ENCODE results near the gene GALNT9.
A peak's percentile ranks its signal among the peaks of the same experiment; 100 is the strongest.

Gene GALNT9

DNA sequence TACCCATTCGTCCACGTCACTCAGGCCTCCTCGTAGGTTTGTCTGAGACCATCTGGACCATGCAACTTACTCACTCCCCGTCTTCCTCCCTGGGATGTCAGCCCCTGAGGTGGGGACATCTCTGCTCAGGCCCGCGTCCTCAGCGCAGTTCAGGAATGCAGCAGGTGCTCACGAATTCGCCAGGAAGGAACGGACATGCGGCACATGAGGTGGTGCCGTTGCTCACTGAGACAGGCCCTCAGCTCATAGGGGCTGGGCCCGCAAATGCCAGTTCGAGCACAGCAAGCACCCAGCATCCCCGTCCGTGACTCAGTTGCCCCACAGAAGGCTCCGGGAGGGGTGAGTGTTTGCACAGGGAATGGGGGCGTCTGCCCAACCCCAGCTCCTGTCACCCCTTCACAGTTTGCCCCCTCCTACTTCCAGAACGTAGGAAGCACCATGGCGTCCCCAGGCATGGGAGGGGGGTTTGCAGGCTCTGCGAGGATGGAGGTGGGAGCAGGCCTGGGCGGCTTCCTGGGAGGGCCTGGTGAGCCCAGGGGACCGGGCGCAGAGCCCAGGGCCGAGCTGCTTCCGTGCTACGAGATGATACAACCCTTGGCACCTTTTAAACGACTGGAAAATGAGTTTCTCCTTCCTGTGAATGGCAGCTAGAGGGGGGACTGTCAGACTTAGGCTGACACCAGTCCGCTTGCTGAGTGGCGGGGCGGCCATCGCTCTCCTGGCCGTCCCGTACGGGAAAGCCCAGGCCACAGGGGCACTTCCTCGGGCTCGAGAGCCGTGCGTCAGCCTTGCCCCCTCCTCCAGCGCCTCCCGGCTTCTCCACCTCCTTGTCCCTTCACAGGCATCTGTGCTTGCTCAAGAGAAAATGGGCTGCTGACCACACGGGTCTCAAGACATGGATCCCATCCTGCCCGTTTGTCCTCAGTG lies 6.9 kb downstream of the GALNT9 start:
- no peaks in the 10 kb centered on the region for H3K9me3 Mint-ChIP-seq
- H3K4me3 Mint-ChIP-seq: no peak overlapping the region
- no peak for DNase-seq
- H3K4me1 Mint-ChIP-seq (ENCODE audit: low read depth in 2 of 2): no peaks in the 10 kb centered on the region
- no peak for ATAC-seq (replicated peaks)
- H3K27me3 Mint-ChIP-seq: peaks cover 10 to 73% of the 10 kb centered on the region in 2 donors
- H3K36me3 Mint-ChIP-seq (ENCODE audit: insufficient read depth): no peaks in the 10 kb centered on the region
- H3K27ac Mint-ChIP-seq: no peak overlapping the region

DNA sequence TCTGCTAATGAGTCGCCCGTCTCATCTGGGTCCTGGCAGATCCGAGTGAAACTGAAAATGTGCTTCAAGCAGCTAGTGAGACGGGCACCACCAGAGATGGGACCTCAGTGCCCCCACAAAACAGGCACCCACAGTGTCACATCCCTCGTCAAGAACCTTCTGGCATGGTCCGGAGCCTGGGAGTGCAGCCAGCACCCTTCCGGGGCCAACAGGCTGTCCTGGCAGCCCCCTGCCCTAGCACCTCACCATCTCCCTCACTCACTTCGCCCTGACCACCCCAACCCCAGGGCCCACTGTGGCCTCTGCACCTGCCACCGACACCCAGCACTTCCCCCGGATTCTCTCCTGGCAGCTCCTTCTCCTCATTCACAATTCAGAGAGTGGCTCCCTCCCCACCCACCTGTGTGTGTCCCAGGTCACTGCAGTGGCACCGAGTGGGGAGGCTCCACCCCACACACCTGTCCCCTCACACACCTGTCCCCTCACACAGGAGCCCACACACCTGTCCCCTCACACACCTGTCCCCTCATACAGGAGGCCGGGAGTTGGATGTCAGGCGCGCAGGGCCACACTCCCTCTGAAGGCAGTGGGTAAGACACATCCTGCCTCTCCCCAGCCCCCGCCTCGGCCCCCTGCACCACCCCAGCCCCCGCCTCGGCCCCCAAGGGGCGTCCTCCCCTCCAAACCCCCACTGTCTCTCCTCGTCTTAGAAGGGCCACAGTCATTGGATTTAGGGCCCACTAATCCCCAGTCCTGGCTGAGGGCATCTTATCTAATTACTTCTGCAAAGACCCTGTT lies 7.9 kb downstream of the GALNT9 start:
- H3K27me3 Mint-ChIP-seq: peaks cover 8 to 73% of the 10 kb centered on the region in 2 donors
- no peak overlapping the region for H3K4me3 Mint-ChIP-seq
- H3K27ac Mint-ChIP-seq: no peak overlapping the region
- no peaks in the 10 kb centered on the region for H3K36me3 Mint-ChIP-seq (ENCODE audit: insufficient read depth)
- H3K9me3 Mint-ChIP-seq: no peaks in the 10 kb centered on the region
- no peak for ATAC-seq (replicated peaks)
- no peaks in the 10 kb centered on the region for H3K4me1 Mint-ChIP-seq (ENCODE audit: low read depth in 2 of 2)
- DNase-seq: no peak

DNA sequence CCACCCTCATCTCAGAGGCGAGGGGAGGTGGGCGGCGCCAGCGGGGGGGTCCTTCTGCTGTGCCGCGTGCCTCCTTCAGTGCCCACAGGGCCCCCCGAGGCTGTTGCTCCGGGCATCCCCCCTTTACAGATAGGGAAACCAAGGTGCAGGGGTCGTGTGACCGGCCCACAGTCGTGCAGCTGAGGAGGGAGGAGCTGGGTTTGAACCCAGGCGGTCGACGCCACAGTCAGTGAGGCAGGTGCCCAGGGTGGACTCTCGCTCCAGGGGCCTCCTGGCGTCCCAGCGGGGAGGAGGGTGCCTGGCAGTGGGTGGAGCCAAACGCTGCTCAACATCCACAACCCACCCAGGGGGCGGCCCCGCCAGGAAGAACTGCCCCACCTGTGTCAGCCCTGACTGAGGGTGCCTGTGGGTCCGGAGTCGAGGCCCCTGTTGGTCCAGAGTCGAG lies 8.6 kb downstream of the GALNT9 start:
- H3K4me3 Mint-ChIP-seq: no peak overlapping the region
- no peaks in the 10 kb centered on the region for H3K36me3 Mint-ChIP-seq (ENCODE audit: insufficient read depth)
- no peaks in the 10 kb centered on the region for H3K4me1 Mint-ChIP-seq (ENCODE audit: low read depth in 2 of 2)
- DNase-seq (no peak), ATAC-seq (replicated peaks) (no peak)
- no peaks in the 10 kb centered on the region for H3K9me3 Mint-ChIP-seq
- no peak overlapping the region for H3K27ac Mint-ChIP-seq
- H3K27me3 Mint-ChIP-seq: peaks cover 8 to 70% of the 10 kb centered on the region in 2 donors

DNA sequence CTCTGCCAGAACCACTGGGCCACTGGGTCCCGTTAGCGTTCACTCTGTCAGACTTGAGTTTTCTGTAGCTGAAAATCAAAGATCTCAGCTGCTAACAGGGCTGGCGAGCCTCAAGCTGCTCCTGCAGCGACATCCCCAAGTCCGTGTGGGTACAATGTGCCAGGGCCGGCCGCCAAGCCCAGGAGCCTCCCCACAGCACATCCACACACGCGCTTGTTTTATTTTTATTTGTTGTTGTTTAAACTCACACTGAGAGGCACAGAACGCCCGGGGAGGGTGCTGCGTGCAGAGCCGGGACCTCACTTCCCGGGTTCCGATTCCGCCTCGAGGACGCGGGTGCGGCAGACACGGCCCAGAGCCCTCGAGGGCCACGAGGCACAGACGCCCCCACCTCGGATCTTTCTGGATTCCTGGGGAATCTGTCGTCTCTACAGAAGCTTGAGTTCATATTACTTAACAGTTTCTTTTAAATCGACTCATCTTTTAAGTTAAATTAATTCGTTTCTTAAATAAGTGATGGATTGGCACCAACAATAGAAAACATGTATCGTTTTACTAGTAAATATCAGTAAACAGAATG lies 9.3 kb downstream of the GALNT9 start:
- no peaks in the 10 kb centered on the region for H3K4me1 Mint-ChIP-seq (ENCODE audit: low read depth in 2 of 2)
- no peak for DNase-seq
- no peaks in the 10 kb centered on the region for H3K36me3 Mint-ChIP-seq (ENCODE audit: insufficient read depth)
- no peak for ATAC-seq (replicated peaks)
- no peak overlapping the region for H3K4me3 Mint-ChIP-seq
- H3K9me3 Mint-ChIP-seq: no peaks in the 10 kb centered on the region
- peaks cover 8 to 63% of the 10 kb centered on the region in 2 donors for H3K27me3 Mint-ChIP-seq
- no peak overlapping the region for H3K27ac Mint-ChIP-seq

DNA sequence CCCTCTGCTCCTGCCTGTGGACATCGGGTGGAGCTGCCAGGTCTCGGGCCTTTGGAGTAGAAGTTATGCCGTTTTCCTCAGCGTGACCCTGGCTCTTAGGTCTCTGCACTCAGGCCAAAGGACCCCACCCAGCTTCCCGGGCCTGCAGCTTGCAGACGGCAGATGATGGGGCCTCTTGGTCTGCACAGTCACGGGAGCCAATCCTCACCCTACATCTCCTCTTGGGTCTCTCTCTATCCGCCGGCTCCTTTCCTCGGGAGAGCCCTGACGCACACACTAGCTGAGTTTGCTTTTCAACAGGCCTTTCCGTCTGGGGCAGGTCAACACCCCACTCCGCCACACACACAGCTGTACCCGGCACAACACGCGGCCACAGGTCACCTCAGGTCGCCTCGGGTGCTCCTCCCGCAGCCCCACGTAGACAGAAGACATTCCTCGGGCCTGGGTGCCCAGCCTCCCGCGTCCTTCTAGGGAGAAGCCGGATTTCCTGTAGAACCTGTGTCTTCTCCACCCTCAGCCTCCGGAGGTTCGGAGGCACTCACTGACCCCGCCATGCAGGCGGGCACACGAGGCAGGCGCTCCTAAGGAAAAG lies 9.9 kb downstream of the GALNT9 start:
- ATAC-seq (replicated peaks): no peak
- Mint-ChIP-seq H3K4me1 (ENCODE audit: low read depth in 2 of 2) (no peaks in the 10 kb centered on the region), H3K4me3 (no peak overlapping the region), H3K9me3 (no peaks in the 10 kb centered on the region), H3K27me3 (peaks cover 8 to 57% of the 10 kb centered on the region in 2 donors), H3K27ac (no peak overlapping the region), H3K36me3 (ENCODE audit: insufficient read depth) (no peaks in the 10 kb centered on the region)
- no peak for DNase-seq

DNA sequence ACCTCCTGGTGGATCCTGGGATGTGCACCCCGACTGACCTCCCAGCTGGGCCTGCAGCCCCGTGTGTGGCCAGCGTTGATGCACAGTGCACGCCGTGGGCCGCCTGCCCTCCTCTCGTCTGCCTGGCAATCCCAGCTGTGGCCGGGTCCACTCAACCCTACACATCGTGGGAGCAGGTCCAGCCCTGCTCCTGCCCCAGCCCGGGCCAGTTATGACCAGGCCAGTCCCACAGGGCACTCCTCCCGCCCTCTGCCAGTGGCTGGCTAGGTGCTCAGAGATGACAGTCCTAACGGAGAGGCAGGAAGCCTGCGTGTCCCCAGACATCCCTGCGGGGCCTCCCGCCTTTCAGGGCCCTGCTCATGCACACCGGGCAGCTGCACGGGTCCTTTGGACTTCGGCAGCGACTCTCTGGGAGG lies 10.8 kb downstream of the GALNT9 start:
- ATAC-seq (replicated peaks) (no peak), DNase-seq (no peak)
- H3K27ac Mint-ChIP-seq: no peak overlapping the region
- H3K4me1 Mint-ChIP-seq (ENCODE audit: low read depth in 2 of 2): no peaks in the 10 kb centered on the region
- no peaks in the 10 kb centered on the region for H3K36me3 Mint-ChIP-seq (ENCODE audit: insufficient read depth)
- H3K27me3 Mint-ChIP-seq: peaks cover 8 to 55% of the 10 kb centered on the region in 2 donors
- no peak overlapping the region for H3K4me3 Mint-ChIP-seq
- H3K9me3 Mint-ChIP-seq: no peaks in the 10 kb centered on the region

DNA sequence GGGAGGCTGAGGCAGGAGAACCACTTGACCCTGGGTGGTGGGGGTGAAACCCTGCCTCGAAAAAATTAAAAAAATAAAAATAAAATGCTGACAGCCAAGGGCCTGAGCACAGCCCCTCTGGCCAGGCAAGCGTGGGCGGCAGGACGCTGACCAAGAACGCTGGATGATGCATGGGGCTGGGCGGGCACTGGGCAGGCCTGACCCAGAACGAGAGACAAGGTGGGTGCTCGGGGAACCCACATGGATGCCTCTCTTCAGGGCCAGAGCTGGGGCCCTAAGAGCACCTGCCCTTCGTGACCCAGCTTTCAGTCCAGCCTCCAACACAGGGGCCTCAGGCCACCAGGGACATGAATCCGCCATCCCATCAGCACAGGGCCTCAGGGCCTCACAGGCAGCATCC lies 11.3 kb downstream of the GALNT9 start:
- Mint-ChIP-seq H3K4me3 (no peak overlapping the region), H3K36me3 (ENCODE audit: insufficient read depth) (no peaks in the 10 kb centered on the region), H3K27ac (no peak overlapping the region), H3K9me3 (no peaks in the 10 kb centered on the region), H3K4me1 (ENCODE audit: low read depth in 2 of 2) (no peaks in the 10 kb centered on the region), H3K27me3 (peaks cover 8 to 50% of the 10 kb centered on the region in 2 donors)
- ATAC-seq (replicated peaks) (no peak), DNase-seq (no peak)

DNA sequence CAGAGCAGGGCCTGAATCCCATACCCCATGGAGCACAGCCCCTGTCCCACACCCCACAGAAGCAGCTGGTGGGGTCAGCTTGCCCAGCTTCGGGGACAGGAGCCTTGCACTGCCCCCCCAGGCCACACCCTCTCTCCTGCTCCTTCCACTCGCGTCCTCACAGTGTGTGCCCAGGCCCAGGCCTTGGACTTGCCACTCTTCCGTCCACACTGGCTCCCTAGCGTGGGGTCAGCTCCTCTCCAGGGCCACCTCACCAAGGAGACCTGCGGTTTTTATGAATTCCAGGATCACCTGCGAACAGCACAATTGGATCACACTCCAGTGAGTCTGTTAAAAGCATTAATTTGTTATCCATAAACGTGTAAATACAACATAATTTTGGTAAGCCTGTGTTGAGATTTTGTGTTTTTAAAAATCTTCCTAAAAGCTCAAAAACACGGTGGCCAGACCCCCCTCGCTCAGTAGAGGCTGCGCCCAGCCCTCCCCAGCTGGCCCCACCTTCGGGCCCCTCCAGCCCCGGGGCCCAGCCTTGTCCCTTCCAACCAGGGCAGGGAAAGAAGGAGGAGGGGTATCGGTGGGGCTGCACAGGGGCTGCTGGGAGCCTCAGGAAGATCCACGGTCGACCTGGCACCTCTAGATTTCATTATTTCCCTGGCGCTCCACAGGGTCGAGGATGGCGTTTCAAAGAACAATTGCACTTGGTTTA lies 12.0 kb downstream of the GALNT9 start:
- Mint-ChIP-seq H3K4me3 (no peak overlapping the region), H3K36me3 (ENCODE audit: insufficient read depth) (no peaks in the 10 kb centered on the region), H3K27me3 (peaks cover 8 to 46% of the 10 kb centered on the region in 2 donors), H3K4me1 (ENCODE audit: low read depth in 2 of 2) (no peaks in the 10 kb centered on the region), H3K9me3 (no peaks in the 10 kb centered on the region), H3K27ac (peak overlapping the region in 1 of 2 donors; percentile 11)
- no peak for ATAC-seq (replicated peaks)
- no peak for DNase-seq

DNA sequence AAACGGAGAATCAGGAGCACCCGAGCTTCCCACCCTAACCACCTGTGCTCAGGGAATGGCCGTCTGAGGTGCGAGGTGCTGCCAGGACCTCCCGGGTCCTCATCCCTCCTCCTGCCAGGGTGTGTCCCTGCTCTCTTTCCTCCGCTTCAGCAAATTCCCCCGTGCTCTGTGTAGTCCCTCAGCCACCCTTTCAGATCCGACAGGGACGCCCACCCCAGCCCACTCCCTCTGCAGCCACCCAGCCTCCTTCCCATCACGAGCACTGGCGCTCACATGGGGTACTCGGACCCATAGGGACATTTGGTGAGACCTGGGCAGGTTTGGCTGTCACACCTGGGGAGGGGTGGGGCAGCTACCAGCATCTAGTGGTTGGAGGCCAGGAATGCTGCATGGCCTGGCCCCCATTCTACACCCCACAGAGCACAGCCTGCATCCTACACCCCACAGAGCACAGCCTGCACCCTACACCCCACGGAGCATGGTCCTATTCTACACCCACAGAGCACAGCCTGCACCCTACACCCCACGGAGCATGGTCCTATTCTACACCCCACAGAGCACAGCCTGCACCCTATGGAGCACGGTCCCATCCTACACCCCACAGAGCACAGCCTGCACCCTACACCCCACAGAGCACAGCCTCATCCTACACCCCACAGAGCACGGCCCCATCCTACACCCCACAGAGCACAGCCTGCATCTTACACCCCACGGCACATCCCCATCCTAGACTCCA lies 12.7 kb downstream of the GALNT9 start:
- Mint-ChIP-seq H3K27me3 (peaks cover 8 to 39% of the 10 kb centered on the region in 2 donors), H3K9me3 (peaks cover 0 to 4% of the 10 kb centered on the region in 2 donors), H3K4me3 (no peak overlapping the region), H3K4me1 (ENCODE audit: low read depth in 2 of 2) (no peaks in the 10 kb centered on the region), H3K36me3 (ENCODE audit: insufficient read depth) (no peaks in the 10 kb centered on the region), H3K27ac (peak overlapping the region in 1 of 2 donors; percentile 11)
- DNase-seq (no peak), ATAC-seq (replicated peaks) (no peak)

DNA sequence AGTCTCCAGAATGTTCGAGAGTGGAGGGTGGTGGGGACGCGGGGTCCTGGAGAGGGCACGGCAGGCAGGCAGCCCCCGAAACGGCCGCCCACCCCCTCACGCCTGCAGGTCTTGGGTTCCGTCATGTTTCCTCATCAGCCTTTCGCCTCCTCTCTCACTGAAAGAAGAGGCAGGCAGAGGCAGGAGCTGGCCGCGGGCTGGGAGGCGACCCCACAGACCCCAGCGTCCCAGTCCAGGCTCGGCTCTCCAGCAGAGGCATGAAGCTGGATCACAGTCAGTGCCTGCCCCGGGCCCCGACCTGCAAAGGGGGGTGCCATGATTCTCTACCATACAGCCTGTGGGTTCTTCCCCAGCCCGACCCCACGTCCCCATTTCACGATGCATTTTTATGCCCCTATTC lies 13.4 kb downstream of the GALNT9 start:
- ATAC-seq (replicated peaks) (no peak), DNase-seq (no peak)
- peaks cover 8 to 34% of the 10 kb centered on the region in 2 donors for H3K27me3 Mint-ChIP-seq
- peaks cover under 1 to 6% of the 10 kb centered on the region in 2 donors for H3K9me3 Mint-ChIP-seq
- no peak overlapping the region for H3K4me3 Mint-ChIP-seq
- no peaks in the 10 kb centered on the region for H3K36me3 Mint-ChIP-seq (ENCODE audit: insufficient read depth)
- no peak overlapping the region for H3K27ac Mint-ChIP-seq
- H3K4me1 Mint-ChIP-seq (ENCODE audit: low read depth in 2 of 2): no peaks in the 10 kb centered on the region

DNA sequence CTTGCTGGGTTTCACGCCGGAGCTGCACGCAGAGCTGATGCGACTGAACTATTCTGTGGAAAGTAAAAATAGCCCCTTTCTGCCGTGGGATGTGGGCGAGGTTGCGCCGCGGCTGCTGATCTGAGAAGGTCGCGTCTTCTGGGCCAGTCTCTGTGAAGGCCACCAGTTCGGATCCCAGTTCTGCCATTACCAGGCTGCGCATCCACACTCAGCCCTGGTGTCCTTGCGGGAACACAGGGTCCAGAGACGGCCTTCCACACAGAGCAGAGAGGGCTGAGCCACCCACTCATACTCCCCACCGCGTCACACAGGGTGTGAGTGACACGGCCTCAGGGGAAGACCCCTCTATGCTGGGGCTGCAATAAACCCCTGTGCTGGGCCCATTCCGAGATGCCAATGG lies 13.9 kb downstream of the GALNT9 start:
- Mint-ChIP-seq H3K27ac (no peak overlapping the region), H3K36me3 (ENCODE audit: insufficient read depth) (no peaks in the 10 kb centered on the region), H3K4me3 (no peak overlapping the region), H3K4me1 (ENCODE audit: low read depth in 2 of 2) (no peaks in the 10 kb centered on the region), H3K27me3 (peaks cover 8 to 34% of the 10 kb centered on the region in 2 donors), H3K9me3 (peaks cover 2 to 6% of the 10 kb centered on the region in 2 donors)
- ATAC-seq (replicated peaks): no peak
- no peak for DNase-seq

DNA sequence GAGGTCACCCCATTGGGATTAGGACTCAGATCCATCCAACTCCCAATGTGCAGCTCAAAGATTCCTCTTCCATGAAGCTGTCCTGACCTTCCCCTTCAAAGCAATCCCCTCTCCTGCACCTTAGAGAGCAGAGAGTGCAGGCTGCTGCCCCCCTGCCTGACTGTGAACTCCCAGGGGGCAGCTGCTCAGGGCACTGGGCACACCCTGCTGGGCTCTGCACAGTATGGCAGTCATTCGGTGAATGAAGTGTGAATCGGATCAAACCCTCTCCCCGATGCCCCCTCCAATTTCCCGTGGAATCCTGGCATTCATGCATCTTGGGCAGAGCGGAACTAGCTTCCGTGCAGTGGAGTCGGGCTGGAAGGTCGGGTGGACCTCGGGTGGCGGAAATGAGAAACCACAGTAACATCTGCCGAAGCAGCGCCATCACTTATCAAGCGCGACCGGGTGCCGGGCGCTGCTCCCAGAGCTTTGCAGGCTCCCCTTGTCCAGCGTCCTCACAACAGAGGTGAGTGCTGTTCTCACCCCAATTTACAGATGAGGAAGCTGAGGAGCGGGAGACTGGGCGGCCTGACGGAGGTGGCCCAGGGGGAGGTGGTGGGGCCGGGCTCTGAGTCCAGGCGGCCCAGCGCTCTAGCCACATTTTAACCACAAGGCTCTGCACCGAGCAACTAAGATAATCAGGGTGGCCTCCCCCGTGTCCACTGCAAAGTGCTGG lies 14.7 kb downstream of the GALNT9 start:
- no peaks in the 10 kb centered on the region for H3K36me3 Mint-ChIP-seq (ENCODE audit: insufficient read depth)
- H3K4me3 Mint-ChIP-seq: no peak overlapping the region
- ATAC-seq (replicated peaks) (no peak), DNase-seq (no peak)
- H3K27ac Mint-ChIP-seq: no peak overlapping the region
- peaks cover 8 to 31% of the 10 kb centered on the region in 2 donors for H3K27me3 Mint-ChIP-seq
- no peaks in the 10 kb centered on the region for H3K4me1 Mint-ChIP-seq (ENCODE audit: low read depth in 2 of 2)
- H3K9me3 Mint-ChIP-seq: peaks cover 2 to 6% of the 10 kb centered on the region in 2 donors
